Liver (tissue), 9 donors: ENCODE measurements around the gene ARHGAP23. TPM values are rescaled to one million over a fixed set of nuclear protein-coding genes. Genes with fewer than 3 reads are reported as not detected.

Experiments
- DNase-seq: peaks from one replicate; pipeline ENCODE4 v3.0.0-alpha.2; 2017; ENCODE audit warnings: low spot score
- H3K27ac ChIP-seq, 2 donors: one replicate each; pipeline ENCODE4 v1.7.0; 2013; ENCODE audit warnings: inconsistent platforms in 2 of 2, low read length in 2 of 2, control low read depth in 1 of 2, low read depth in 1 of 2, mild to moderate bottlenecking in 1 of 2
- H3K27me3 ChIP-seq, 4 donors: one replicate each; pipeline versions ENCODE4 v1.6.1 to v1.7.0; 2013; ENCODE audit warnings: low read length in 3 of 4, inconsistent platforms in 1 of 4, mild to moderate bottlenecking in 1 of 4, moderate library complexity in 1 of 4; ENCODE audit not compliant: control insufficient read depth in 4 of 4, insufficient read depth in 4 of 4
- H3K36me3 ChIP-seq, 4 donors: one replicate each; pipeline versions ENCODE4 v1.6.1 to v1.7.0; 2013; ENCODE audit warnings: low read length in 3 of 4, mild to moderate bottlenecking in 3 of 4, low read depth in 1 of 4, moderate library complexity in 1 of 4; ENCODE audit not compliant: control insufficient read depth in 4 of 4, insufficient read depth in 3 of 4
- H3K4me1 ChIP-seq, 4 donors: one replicate each; pipeline versions ENCODE4 v1.6.1 to v1.7.0; 2013; ENCODE audit warnings: low read length in 3 of 4, mild to moderate bottlenecking in 3 of 4, moderate library complexity in 1 of 4; ENCODE audit not compliant: control insufficient read depth in 4 of 4, insufficient read depth in 4 of 4
- H3K4me3 ChIP-seq, 3 donors: one replicate each; pipeline versions ENCODE4 v1.6.1 to v1.7.0; 2013; ENCODE audit warnings: low read length in 3 of 3, control low read depth in 1 of 3, low read depth in 1 of 3, mild to moderate bottlenecking in 1 of 3
- H3K9ac ChIP-seq, 2 donors: one replicate each; pipeline ENCODE4 v1.7.0; 2013; ENCODE audit warnings: low read length in 2 of 2, mild to moderate bottlenecking in 2 of 2, moderate library complexity in 2 of 2, control low read depth in 1 of 2, low read depth in 1 of 2
- H3K9me3 ChIP-seq, 4 donors: one replicate each; pipeline versions ENCODE4 v1.6.1 to v1.7.0; 2013; ENCODE audit warnings: low read length in 3 of 4; ENCODE audit not compliant: control insufficient read depth in 4 of 4
- EGR1 ChIP-seq, 2 donors: IDR thresholded peaks; 2 replicates each; pipeline ENCODE4 v1.6.1; 2016 to 2018; ENCODE audit warnings: antibody characterized with exemption in 2 of 2, low read depth in 2 of 2
- GABPA ChIP-seq, 2 donors: IDR thresholded peaks in 1 of 2; conservative IDR thresholded peaks in 1 of 2; 2 replicates each; pipeline ENCODE4 v1.6.1; 2016; ENCODE audit warnings: antibody characterized with exemption in 2 of 2, mild to moderate bottlenecking in 1 of 2, moderate library complexity in 1 of 2
- HNF4A ChIP-seq, 2 donors: conservative IDR thresholded peaks; 2 replicates each; pipeline ENCODE4 v1.6.1; 2016; ENCODE audit warnings: antibody characterized with exemption in 2 of 2, mild to moderate bottlenecking in 2 of 2
- HNF4G ChIP-seq: IDR thresholded peaks from 2 replicates; pipeline ENCODE4 v1.6.1; 2016; ENCODE audit warnings: antibody characterized with exemption
- JUND ChIP-seq, 2 donors: IDR thresholded peaks; 2 replicates each; pipeline ENCODE4 v1.6.1; 2016; ENCODE audit warnings: antibody characterized with exemption in 2 of 2
- NR2F2 ChIP-seq: IDR thresholded peaks from 2 replicates; pipeline ENCODE4 v1.6.1; 2016; ENCODE audit warnings: antibody characterized with exemption
- RAD21 ChIP-seq, 2 donors: IDR thresholded peaks; 2 replicates each; pipeline ENCODE4 v1.6.1; 2016; ENCODE audit warnings: antibody characterized with exemption in 2 of 2, mild to moderate bottlenecking in 2 of 2
- RXRA ChIP-seq, 2 donors: IDR thresholded peaks; 2 replicates each; pipeline ENCODE4 v1.6.1; 2017 to 2018; ENCODE audit warnings: antibody characterized with exemption in 2 of 2, mild to moderate bottlenecking in 1 of 2
- YY1 ChIP-seq: IDR thresholded peaks from 2 replicates; pipeline ENCODE4 v1.6.1; 2016; ENCODE audit warnings: antibody characterized with exemption, mild to moderate bottlenecking
- WGBS: extraction: QIAGEN DNeasy Blood & Tissue Kit; methylation state at CpG from one replicate; pipeline ENCODE4 v1.1.7; 2013; 5-methylcytosine and 5-hydroxymethylcytosine counted together
- polyA plus RNA-seq, 2 donors: library from polyadenylated mRNA; stranded (reverse) in 1 of 2; unstranded in 1 of 2; fragments of 200-250 nt in 1 of 2; fragments of >200 nt in 1 of 2; fragmentation: Nextera tagmentation in 1 of 2; extraction: Ambion mirVana in 1 of 2; gene quantifications; one replicate each; pipeline versions ENCODE4 v1.2.1 to v1.2.3, GENCODE V29; 2013 to 2015
- total RNA-seq, 2 donors: library from RNA; depleted of rRNA; stranded (reverse); fragments of >200 nt; gene quantifications; one replicate each; pipeline ENCODE4 v1.2.3, GENCODE V29; 2014
- TF ChIP-seq, protein P1 (sequence below): fragments of 150-350 bp; IDR thresholded peaks from 2 replicates; pipeline ENCODE4 v1.5.1; 2017; ENCODE audit warnings: improper control_type of control experiment, low read depth, low read length; ENCODE audit not compliant: missing input control
- TF ChIP-seq, protein P2 (sequence below): IDR thresholded peaks from 2 replicates; pipeline ENCODE4 v1.6.1; 2016; ENCODE audit warnings: antibody characterized with exemption
- TF ChIP-seq, protein P3 (sequence below): IDR thresholded peaks from 2 replicates; pipeline ENCODE4 v1.6.1; 2016; ENCODE audit warnings: antibody characterized with exemption, mild to moderate bottlenecking
- donor health status: healthy.
- donor health status: healthy.
- donor health status: healthy.
- donor health status: healthy.
- donor health status: healthy.

Gene ARHGAP23
- total and polyA plus RNA-seq, 4 donors, result 0.28 to 31.8 (median 4.6) TPM

DNA sequence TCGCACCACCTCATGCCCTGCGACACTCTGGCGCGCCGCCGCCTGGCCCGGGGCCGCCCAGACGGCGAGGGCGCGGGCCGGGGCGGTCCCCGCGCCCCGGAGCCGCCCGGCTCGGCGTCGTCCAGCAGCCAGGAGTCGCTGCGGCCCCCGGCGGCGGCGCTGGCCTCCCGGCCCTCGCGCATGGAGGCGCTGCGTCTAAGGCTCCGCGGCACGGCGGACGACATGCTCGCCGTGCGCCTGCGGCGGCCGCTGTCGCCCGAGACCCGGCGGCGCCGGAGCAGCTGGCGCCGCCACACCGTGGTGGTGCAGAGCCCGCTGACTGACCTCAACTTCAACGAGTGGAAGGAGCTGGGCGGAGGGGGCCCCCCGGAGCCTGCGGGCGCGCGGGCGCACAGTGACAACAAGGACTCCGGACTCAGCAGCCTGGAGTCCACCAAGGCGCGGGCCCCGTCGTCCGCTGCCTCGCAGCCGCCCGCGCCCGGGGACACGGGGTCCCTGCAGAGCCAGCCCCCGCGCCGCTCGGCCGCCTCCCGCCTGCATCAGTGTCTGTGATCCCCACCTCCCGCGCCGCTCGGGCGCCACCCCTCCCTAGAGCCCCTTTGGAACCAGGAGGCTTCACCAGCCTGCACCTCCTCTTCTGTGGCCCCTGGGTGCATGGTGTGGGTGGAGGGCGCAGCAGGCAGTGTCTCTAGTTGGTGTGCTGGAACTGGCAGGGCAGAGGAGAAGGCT is 82.3 kb downstream of the ARHGAP23 start:
- no peaks in the 10 kb centered on the region for H3K9me3 ChIP-seq
- H3K4me1 ChIP-seq, result peaks cover 4 to 17% (median 8%) of the 10 kb centered on the region in 4 donors
- no peak overlapping the region for H3K9ac ChIP-seq
- peak; percentile 42 for DNase-seq
- 21% methylated on average over 86 of the region's 86 CpGs for WGBS
- H3K27ac ChIP-seq, result no peak overlapping the region
- H3K27me3 ChIP-seq, result peaks cover 0 to 5% (median 2%) of the 10 kb centered on the region in 4 donors
- TF ChIP-seq RXRA (IDR thresholded peaks at IDR 0.05), result no peak
- TF ChIP-seq JUND (IDR thresholded peaks at IDR 0.05), result no peak
- TF ChIP-seq, protein P1, sequence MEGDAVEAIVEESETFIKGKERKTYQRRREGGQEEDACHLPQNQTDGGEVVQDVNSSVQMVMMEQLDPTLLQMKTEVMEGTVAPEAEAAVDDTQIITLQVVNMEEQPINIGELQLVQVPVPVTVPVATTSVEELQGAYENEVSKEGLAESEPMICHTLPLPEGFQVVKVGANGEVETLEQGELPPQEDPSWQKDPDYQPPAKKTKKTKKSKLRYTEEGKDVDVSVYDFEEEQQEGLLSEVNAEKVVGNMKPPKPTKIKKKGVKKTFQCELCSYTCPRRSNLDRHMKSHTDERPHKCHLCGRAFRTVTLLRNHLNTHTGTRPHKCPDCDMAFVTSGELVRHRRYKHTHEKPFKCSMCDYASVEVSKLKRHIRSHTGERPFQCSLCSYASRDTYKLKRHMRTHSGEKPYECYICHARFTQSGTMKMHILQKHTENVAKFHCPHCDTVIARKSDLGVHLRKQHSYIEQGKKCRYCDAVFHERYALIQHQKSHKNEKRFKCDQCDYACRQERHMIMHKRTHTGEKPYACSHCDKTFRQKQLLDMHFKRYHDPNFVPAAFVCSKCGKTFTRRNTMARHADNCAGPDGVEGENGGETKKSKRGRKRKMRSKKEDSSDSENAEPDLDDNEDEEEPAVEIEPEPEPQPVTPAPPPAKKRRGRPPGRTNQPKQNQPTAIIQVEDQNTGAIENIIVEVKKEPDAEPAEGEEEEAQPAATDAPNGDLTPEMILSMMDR, result peak; percentile 4
- no peak for TF ChIP-seq HNF4A (conservative IDR thresholded peaks at IDR 0.05)
- H3K36me3 ChIP-seq, result no peaks in the 10 kb centered on the region
- peak overlapping the region in 1 of 3 donors; percentile 26 for H3K4me3 ChIP-seq

DNA sequence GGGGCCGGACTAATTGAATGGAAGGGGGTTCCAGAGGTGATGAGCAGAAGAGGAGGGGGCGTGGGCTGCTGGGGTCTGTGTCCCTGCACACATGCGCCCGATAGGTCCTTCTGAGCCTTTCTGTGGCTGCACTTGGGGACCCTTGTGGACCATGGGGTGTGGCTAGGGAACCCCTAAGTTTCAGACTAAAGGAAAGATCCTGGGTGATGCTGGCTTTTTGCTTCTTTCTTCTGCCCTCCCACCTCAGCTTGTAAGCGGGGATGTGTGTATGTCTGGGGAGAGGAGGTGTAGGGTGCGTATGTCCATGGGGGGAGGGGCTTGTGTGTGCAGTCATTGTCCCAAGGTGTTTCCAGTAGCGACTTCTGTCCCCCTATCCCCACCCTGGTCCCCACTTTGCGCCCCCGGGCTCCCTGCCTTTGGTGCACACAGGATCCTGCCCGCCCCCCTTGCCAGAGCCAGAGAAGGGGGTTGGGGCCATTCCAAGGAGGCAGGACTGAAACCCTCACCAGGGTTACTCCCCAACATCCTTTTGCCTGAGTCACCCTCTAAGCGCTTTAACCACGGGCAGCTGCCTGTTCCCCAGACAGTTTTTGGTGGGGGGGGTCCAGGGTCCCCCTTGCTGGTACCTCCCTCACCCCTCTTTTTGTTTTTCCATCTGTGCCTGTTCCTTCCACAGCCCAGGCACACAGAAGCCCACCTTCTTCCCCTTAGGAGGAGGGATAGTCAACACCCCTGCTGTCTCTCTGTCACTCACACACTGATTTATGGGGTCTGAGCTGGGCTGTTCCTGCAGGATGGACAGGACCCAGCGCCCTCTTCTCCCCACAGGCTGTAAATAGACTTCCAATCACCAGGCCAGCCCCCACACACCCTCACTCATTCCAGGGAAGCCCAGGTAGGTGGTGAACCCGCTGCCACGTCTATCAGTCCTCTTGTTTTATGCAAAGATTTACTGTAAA is 83.2 kb downstream of the ARHGAP23 start:
- H3K27me3 ChIP-seq, result peaks cover 0 to 5% (median 2%) of the 10 kb centered on the region in 4 donors
- TF ChIP-seq, protein P2, sequence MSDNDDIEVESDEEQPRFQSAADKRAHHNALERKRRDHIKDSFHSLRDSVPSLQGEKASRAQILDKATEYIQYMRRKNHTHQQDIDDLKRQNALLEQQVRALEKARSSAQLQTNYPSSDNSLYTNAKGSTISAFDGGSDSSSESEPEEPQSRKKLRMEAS, result no peak
- TF ChIP-seq EGR1 (IDR thresholded peaks at IDR 0.05; ENCODE audit: low read depth in 2 of 2), result no peak
- no peak for TF ChIP-seq NR2F2
- no peak for TF ChIP-seq HNF4G
- TF ChIP-seq RAD21 (IDR thresholded peaks at IDR 0.05), result no peak
- TF ChIP-seq GABPA (IDR thresholded peaks at IDR 0.05 in 1 of 2, conservative IDR thresholded peaks at IDR 0.05 in 1 of 2), result no peak
- no peak for TF ChIP-seq YY1
- TF ChIP-seq HNF4A (conservative IDR thresholded peaks at IDR 0.05), result no peak
- TF ChIP-seq JUND (IDR thresholded peaks at IDR 0.05), result no peak
- TF ChIP-seq RXRA (IDR thresholded peaks at IDR 0.05), result no peak
- TF ChIP-seq, protein P3, sequence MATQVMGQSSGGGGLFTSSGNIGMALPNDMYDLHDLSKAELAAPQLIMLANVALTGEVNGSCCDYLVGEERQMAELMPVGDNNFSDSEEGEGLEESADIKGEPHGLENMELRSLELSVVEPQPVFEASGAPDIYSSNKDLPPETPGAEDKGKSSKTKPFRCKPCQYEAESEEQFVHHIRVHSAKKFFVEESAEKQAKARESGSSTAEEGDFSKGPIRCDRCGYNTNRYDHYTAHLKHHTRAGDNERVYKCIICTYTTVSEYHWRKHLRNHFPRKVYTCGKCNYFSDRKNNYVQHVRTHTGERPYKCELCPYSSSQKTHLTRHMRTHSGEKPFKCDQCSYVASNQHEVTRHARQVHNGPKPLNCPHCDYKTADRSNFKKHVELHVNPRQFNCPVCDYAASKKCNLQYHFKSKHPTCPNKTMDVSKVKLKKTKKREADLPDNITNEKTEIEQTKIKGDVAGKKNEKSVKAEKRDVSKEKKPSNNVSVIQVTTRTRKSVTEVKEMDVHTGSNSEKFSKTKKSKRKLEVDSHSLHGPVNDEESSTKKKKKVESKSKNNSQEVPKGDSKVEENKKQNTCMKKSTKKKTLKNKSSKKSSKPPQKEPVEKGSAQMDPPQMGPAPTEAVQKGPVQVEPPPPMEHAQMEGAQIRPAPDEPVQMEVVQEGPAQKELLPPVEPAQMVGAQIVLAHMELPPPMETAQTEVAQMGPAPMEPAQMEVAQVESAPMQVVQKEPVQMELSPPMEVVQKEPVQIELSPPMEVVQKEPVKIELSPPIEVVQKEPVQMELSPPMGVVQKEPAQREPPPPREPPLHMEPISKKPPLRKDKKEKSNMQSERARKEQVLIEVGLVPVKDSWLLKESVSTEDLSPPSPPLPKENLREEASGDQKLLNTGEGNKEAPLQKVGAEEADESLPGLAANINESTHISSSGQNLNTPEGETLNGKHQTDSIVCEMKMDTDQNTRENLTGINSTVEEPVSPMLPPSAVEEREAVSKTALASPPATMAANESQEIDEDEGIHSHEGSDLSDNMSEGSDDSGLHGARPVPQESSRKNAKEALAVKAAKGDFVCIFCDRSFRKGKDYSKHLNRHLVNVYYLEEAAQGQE, result no peak
- 64% methylated on average over 15 of the region's 15 CpGs for WGBS

More for the DNA sequence above, 83.2 kb downstream of the ARHGAP23 start:
- Histone ChIP-seq H3K4me1 (peaks cover 4 to 17% (median 8%) of the 10 kb centered on the region in 4 donors), H3K4me3 (no peak overlapping the region), H3K9ac (no peak overlapping the region), H3K9me3 (no peaks in the 10 kb centered on the region), H3K36me3 (no peaks in the 10 kb centered on the region), H3K27ac (no peak overlapping the region)
- no peak for DNase-seq
